ENCODE measurements around the gene PGAP6. TPM values are rescaled to one million over a fixed set of nuclear protein-coding genes. Genes with fewer than 3 reads are reported as not detected.
A peak's percentile ranks its signal among the peaks of the same experiment; 100 is the strongest.

Gene PGAP6
- total and polyA plus RNA-seq, 2 of the 13 experiments (the other 11 are each of a cell fraction or from before 2014, with no cell fraction given): 52.7 to 136 TPM

- peak; percentile 67; the same call in 1 of the 2 replicates for TF ChIP-seq IRF2 (CRISPR knock-in tag; IDR thresholded peaks at IDR 0.05)
- peak; percentile 58; the same call in 1 of the 2 replicates for TF ChIP-seq GATA4 (IDR thresholded peaks at IDR 0.05; ENCODE audit: borderline replicate concordance, low read depth)
- TF ChIP-seq NCOA2 (CRISPR knock-in tag; IDR thresholded peaks at IDR 0.05): 0 out of 2 replicates have a peak, but pooled peaks have one; percentile 21
- peak; percentile 62 for TF ChIP-seq SALL1 (CRISPR knock-in tag; IDR thresholded peaks at IDR 0.05)
- TF ChIP-seq KDM6A (CRISPR knock-in tag; IDR thresholded peaks at IDR 0.05; ENCODE audit: low read depth): peak; percentile 68; the same call in 1 of the 2 replicates
- no peak for TF ChIP-seq ZFP90 (CRISPR knock-in tag; IDR thresholded peaks at IDR 0.05; ENCODE audit: borderline replicate concordance)
- TF ChIP-seq ZNF709 (CRISPR knock-in tag; IDR thresholded peaks at IDR 0.05): 0 out of 2 replicates have a peak, but pooled peaks have one; percentile 69
- no peak for TF ChIP-seq TOE1 (CRISPR knock-in tag; IDR thresholded peaks at IDR 0.05)
- no peak for TF ChIP-seq SMARCE1 (IDR thresholded peaks at IDR 0.05; ENCODE audit: borderline replicate concordance)
- TF ChIP-seq ARNT (IDR thresholded peaks at IDR 0.05): no peak
- TF ChIP-seq NFKBIZ (CRISPR knock-in tag; IDR thresholded peaks at IDR 0.05): no peak
- TF ChIP-seq ZNF232 (CRISPR knock-in tag; IDR thresholded peaks at IDR 0.05; ENCODE audit: borderline replicate concordance): no peak
- no peak for TF ChIP-seq ZNF326 (CRISPR knock-in tag; IDR thresholded peaks at IDR 0.05; ENCODE audit: borderline replicate concordance)
- peak; percentile 12; the same call in 1 of the 2 replicates for TF ChIP-seq HNF1A (IDR thresholded peaks at IDR 0.05; ENCODE audit: low read depth)
- 0 out of 2 replicates have a peak, but pooled peaks have one; percentile 48 for TF ChIP-seq HNF1A (CRISPR knock-in tag; IDR thresholded peaks at IDR 0.05; ENCODE audit: borderline replicate concordance)
- TF ChIP-seq HINFP (CRISPR knock-in tag; IDR thresholded peaks at IDR 0.05; ENCODE audit: low read depth): peak; percentile 62; the same call in 1 of the 2 replicates
- no peak for TF ChIP-seq ZNF180 (CRISPR knock-in tag; IDR thresholded peaks at IDR 0.05; ENCODE audit: borderline replicate concordance, low read depth)
- no peak for TF ChIP-seq ZNF572 (CRISPR knock-in tag; IDR thresholded peaks at IDR 0.05)
- peak; percentile 32 for TF ChIP-seq YY1 (IDR thresholded peaks at IDR 0.05; ENCODE audit: insufficient read depth, insufficient replicate concordance, low read depth, low read length)
- no peak for TF ChIP-seq POLR2AphosphoS5 (IDR thresholded peaks at IDR 0.05; ENCODE audit: low read depth, low read length)
- peak; percentile 98 for TF ChIP-seq NR2F6 (IDR thresholded peaks at IDR 0.05)
- peak; percentile 100 for TF ChIP-seq NR2F6 (CRISPR knock-in tag; IDR thresholded peaks at IDR 0.05)
- TF ChIP-seq NR2F1 (CRISPR knock-in tag; IDR thresholded peaks at IDR 0.05): peak; percentile 93 to 98
- TF ChIP-seq ZMYM2 (CRISPR knock-in tag; IDR thresholded peaks at IDR 0.05): peak; percentile 67; the same call in 1 of the 2 replicates
Observed at GRCh38 chr16:359067-359763, 22.6 kb downstream of the PGAP6 start (continued).
